Body of pancreas (tissue), 4 donors: ENCODE measurements around the gene ZNF320.

Experiments
- POLR2A ChIP-seq, 3 donors: fragments of 450-650 bp; IDR thresholded peaks; one replicate each; pipeline ENCODE4 v1.6.1; 2016; ENCODE audit warnings: antibody characterized with exemption in 3 of 3, mild to moderate bottlenecking in 2 of 3
- TF ChIP-seq, protein P1 (sequence below), 7 experiments: fragments of 450-650 bp in 4 of 7; fragments of 200-600 bp in 3 of 7; sonication (generic) in 3 of 7; IDR thresholded peaks; one replicate each; pipeline ENCODE4 v1.5.1; 2016 to 2019; ENCODE audit warnings: antibody characterized with exemption in 7 of 7

- TF ChIP-seq, protein P1, sequence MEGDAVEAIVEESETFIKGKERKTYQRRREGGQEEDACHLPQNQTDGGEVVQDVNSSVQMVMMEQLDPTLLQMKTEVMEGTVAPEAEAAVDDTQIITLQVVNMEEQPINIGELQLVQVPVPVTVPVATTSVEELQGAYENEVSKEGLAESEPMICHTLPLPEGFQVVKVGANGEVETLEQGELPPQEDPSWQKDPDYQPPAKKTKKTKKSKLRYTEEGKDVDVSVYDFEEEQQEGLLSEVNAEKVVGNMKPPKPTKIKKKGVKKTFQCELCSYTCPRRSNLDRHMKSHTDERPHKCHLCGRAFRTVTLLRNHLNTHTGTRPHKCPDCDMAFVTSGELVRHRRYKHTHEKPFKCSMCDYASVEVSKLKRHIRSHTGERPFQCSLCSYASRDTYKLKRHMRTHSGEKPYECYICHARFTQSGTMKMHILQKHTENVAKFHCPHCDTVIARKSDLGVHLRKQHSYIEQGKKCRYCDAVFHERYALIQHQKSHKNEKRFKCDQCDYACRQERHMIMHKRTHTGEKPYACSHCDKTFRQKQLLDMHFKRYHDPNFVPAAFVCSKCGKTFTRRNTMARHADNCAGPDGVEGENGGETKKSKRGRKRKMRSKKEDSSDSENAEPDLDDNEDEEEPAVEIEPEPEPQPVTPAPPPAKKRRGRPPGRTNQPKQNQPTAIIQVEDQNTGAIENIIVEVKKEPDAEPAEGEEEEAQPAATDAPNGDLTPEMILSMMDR (IDR thresholded peaks at IDR 0.05), result no peak
- TF ChIP-seq POLR2A (IDR thresholded peaks at IDR 0.05), result no peak
Observed at GRCh38 chr19:52938761-52939160, 41.3 kb upstream of the ZNF320 start.
